Stromal cell of bone marrow (primary cell): ENCODE results near the gene MFAP2.
"Not testable (repeated sequence)": the region's sequence is repeated elsewhere in the genome, so short reads cannot be mapped to it uniquely, and the experiment has no call there.

Source experiments
- DNase-seq: peaks from one replicate; pipeline ENCODE4 v3.0.0-alpha.2; 2012; ENCODE audit warnings: low read depth

Gene MFAP2

GRCh38 chr1:16929146-16930041 is 51.0 kb downstream of the MFAP2 start:
- DNase-seq = not testable (repeated sequence)

GRCh38 chr1:16927711-16928485 is 52.5 kb downstream of the MFAP2 start:
- no peak for DNase-seq

- no peak for DNase-seq
These were observed 53.2 kb downstream of the MFAP2 start for GRCh38 chr1:16927256-16927655.

- DNase-seq = no peak
These were observed 53.8 kb downstream of the MFAP2 start for GRCh38 chr1:16926491-16927073.

- no peak for DNase-seq
These were observed 54.6 kb downstream of the MFAP2 start for GRCh38 chr1:16925635-16926490.

- no peak for DNase-seq
These were observed 55.4 kb downstream of the MFAP2 start for GRCh38 chr1:16924919-16925477.
